Anterior cingulate cortex (tissue), 58 donors: ENCODE data around the gene MYRF.

Experiments used
- DNase-seq, 58 donors: peaks; one replicate each; lab custom pipeline; 2025; lab: John Stamatoyannopoulos, UW

MYRF gene

DNA sequence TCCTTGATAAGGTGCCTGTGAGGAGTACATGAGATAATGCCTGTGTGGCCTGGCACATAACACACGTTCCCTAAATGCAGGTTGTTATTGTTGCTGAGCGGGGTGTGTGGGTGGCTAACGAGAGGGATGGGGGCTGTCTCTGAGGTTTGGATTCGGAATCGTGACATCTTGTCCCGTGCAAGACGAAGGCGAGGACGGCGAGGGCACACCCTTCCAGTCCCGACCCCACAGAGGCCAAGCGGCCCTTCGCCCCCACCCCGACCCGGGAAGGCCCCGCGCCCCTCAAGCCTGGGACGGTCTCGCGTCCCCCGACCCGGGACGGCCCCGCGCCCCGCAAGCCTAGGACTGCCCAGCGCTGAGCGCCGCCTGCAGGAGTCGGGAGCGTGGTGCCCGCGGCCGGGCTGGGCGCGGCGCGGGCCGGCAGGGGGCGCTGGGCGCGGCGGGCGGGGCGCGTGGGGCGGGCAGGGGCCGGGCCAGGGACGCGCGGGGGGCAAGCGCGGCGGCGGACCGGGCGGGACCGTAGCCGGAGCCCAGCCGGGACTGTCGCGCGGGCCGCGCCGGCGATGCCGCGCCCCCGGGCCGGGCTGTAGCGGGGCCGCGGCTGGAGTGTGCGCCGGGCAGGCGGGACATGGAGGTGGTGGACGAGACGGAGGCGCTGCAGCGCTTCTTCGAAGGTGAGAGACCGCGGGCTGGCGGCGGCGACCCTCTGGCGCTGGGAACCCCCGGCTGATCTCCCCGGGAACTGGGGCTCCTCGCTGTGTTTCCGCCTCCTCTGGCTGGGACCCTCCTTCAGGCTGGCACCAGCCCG, at the start of gene MYRF:
Gene MYRF (plus strand): TSS at position 520 of the 808 bp plus-strand sequence. CDS start 109 bp downstream, at position 629.
- peak in 39 of 58 donors; percentile 7 to 75 (median 42) for DNase-seq

GRCh38 chr11:61702701-61703312, 49.6 kb upstream of the MYRF start:
- DNase-seq, result no peak

DNA sequence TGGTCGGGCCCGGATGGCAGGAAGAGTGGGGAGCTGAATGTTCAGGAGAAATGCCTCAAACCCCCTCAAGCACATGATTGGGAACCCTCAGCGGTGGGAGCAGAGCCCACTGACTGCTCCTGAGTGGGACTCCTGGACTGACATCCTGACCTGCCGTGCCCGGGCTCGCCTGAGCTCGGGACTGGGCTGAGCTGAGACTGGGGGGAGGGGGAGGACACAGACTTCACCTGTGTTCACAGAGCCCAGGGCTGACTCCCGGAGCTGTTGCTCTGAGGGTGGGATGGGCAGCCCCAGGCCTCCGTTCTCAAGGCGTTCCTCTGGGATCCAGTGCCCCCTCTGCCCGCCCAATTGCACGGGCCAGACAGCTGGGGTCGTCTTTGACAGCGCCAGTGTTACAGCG, 47.6 kb upstream of the MYRF start:
- no peak for DNase-seq

DNA sequence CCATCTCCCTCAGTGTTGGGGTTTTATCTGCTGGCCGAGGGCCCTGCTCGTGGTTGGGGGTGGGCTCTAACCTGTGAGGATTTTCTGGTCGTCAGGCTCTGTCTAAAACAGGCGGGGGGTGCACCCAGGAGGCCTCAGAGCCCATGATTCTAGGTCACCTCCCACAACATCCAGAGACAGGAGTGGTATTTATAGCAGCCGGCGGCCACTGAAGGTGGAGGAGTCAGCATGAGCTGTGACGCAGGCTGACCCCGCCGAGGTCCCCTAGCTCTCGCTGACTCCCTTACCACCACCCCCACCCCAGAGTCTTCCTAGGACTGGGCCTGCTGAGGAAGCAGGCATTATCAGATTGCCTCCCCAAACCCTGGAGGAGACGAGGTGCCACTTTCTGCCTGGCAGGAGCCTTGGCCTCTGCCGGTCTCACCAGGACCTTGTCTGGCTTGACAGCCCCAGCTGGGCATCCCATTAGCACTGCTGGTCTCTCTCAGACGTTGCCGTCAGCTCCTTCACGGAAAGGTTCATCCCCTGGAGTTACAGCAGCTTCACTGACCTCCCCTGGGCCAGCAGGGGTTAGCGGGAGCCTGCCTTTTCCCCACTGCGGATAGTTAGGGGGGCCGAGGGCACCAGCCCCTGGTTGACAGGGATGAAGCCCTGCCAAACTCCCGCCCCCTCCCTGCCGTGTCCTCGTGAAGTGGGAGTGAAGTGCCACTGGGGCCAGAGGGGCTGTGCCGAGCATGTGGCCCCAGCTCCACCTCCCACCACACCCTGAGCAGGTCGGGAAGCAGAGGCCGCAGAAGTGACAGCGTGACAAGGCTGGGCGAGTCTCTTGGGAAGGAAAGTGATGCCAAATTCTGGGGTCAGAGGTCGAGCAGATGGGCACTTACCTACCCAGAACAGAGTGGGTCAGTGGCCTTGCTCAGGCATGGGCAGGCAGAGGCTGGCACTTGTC, 45.7 kb upstream of the MYRF start:
- no peak for DNase-seq

GRCh38 chr11:61707574-61707973, 44.9 kb upstream of the MYRF start:
- no peak for DNase-seq

DNA sequence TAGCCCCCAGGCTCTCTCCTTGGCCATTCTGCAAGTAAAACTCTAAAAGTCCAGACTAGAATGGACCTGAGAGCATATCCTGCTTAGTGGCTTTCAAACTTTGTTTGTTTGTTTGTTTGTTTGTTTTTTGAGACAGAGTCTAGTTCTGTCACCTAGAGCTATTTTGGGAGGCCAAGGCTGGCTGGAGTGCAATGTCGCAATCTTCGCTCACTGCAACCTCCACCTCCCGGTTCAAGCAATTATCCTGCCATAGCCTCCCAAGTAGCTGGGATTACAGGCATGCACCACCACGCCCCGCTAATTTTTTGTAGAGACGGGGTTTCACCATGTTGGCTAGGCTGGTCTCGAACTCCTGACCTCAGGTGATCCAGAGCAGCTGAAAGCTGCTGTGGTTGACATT, 43.3 kb upstream of the MYRF start:
- DNase-seq, result no peak

DNA sequence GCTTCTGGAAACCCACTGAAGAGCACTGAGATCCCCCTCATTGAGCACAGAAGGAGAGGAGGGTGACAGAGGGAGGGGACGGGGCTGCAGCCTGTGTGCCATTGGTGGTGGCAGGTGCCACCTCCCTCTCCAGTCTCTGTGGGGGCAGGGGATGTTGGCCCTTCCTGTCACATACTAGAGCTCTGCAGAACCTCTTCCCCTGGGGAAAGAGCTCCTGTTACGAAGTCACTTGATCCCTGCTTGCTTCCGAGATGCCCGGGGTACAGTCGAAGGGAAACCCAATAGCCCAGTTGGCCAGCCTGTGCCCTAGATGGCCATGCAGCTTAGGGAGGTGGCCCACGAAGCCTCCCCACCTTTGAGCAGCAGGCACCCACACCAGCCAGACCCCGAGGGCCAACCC, 42.9 kb upstream of the MYRF start:
- no peak for DNase-seq

DNA sequence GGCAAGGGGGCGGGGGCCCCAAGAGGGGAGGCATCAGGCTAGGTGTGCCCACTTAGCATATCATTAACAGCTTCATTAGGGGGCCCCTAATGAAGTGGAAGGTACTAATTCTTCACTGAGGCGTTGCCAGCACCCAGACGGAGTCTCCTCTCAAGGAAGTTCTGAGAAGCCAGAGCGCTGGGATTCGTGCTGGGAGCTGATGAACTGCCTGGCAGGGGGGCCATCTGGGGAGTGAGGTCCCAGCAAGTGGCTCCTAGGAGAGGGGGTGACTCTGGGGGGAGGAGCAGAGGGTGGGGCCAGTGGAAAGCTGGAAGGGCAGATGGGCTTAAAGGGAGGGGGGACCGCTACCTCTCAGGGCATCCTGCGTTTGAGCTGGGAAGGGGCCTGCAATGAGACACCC, 42.4 kb upstream of the MYRF start:
- no peak for DNase-seq

DNA sequence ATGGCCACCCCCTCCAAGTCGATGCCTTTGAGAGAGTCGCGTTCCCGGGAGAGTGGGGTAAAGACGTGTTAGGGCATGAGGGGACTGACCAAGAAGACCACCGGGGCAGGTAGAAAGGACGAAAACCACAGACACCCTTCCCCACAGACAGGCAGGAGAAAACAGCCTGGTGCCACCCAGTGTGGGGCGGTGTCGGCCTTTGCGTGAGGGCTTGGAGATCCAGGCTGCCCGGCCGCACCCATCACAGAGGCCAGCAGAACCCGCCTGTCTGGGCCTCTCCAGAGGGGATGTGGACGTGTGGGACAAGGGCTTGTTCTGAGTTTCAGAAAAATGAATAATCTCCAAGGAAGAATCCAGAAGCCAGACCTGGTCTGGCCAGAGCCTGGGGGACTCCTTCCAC, 41.4 kb upstream of the MYRF start:
- DNase-seq, result no peak

GRCh38 chr11:61711498-61711897, 40.9 kb upstream of the MYRF start:
- DNase-seq, result peak in 5 of 58 donors; percentile 15 to 26 (median 19)

DNA sequence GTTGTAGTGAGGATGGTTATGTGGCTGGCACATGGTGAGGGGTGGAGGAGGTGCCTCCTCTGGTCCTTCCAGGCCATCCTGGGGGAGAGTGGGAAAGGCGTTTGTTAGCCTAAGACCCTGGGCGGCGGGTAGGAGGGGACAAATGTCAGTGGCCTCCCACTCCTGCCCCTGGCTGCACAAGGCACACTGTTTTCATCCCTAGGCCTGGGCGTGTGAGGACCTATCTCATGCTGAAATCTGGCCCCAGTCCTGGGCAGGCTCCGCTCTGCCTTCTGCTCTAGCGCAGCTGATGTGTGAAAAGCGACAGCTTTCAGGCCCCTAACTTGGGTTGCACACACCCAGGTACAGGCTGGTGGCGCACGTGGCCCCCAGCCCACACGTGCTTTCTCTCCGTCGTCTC, 40.1 kb upstream of the MYRF start:
- peak in 1 of 58 donors; percentile 33 for DNase-seq

- DNase-seq, result no peak
These were observed 39.6 kb upstream of the MYRF start for GRCh38 chr11:61712846-61713245.

- no peak for DNase-seq
These were observed 39.0 kb upstream of the MYRF start for GRCh38 chr11:61713464-61713863.

GRCh38 chr11:61713906-61714305, 38.5 kb upstream of the MYRF start:
- no peak for DNase-seq

- DNase-seq, result no peak
These were observed 38.1 kb upstream of the MYRF start for GRCh38 chr11:61714316-61714715.

DNA sequence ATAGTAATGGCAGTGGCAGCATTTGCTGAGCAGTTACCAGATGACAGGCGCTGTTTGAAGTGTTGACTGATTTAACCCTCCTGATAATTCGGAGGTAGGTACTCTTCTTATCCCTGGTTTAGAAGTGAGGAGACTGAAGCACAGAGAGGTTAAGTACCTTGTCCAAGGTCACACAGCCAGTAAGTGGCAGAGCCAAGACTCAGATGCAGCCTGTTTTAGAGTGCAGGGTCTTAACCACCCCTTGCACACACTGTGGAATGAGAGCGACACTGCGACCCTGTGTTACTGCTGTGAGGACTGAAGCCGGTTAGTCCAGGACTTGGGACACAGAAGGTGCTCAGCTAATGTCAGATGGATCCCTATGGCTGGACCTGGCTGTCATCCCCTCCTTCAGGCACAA, 37.5 kb upstream of the MYRF start:
- DNase-seq, result no peak

DNA sequence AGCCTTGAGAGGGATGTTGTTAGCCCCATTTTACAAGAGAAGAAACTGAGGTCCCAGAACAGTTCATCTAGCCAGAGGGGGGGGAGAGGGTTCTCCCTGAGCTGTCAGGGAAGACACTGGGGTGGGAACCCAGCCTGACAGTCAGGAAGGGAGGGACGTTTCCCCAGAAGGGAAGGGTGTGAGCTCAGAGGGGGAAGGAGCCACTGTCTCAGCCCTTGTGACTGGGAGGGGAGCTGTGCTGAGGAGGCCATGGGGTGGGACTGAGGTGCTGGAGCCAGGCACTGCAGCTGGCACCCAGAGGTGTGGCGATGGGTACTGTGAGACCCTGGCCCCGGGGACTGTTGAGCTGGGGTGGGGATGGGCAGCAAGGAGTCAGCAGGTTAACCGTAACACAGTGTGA, 36.6 kb upstream of the MYRF start:
- no peak for DNase-seq

DNA sequence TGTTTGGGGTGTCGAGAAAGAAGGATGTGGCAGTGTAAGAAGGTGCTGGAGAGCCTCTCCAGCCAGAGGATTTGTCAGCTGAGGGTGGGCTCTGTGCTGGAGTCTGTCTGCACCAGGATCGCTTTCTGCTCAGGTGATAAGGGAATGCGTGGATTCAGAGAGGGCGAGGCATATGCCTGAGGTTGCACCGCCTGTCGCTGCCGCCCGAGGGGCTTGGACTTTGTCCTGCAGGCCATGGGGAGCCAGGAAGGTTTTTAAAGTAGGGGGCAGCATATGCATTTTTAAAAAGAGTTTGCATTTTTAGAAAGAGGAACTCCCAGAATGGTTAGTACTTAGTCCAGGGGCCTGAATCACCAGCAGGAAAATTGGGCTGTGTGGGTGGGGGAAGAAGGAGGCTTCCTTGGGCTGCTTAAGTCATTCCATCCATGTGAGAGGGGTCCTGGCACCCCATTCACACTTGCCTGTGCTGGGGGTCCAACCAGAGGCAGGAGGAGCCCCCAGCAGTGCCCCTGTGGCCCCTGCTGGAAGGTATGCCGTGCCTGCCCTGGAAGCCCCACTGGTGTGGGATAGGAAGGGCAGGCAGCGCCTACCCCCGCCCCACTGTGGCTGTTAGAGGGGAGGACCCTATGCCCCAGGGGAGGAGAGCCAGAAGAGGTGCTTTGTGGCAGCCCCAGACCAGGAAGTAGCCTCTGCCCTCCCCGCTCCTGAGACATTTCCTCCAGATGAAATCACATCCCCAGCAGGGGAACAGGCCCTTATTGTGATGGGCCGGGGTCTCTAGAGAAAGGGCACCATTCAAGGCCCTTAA, 35.8 kb upstream of the MYRF start:
- no peak for DNase-seq

DNA sequence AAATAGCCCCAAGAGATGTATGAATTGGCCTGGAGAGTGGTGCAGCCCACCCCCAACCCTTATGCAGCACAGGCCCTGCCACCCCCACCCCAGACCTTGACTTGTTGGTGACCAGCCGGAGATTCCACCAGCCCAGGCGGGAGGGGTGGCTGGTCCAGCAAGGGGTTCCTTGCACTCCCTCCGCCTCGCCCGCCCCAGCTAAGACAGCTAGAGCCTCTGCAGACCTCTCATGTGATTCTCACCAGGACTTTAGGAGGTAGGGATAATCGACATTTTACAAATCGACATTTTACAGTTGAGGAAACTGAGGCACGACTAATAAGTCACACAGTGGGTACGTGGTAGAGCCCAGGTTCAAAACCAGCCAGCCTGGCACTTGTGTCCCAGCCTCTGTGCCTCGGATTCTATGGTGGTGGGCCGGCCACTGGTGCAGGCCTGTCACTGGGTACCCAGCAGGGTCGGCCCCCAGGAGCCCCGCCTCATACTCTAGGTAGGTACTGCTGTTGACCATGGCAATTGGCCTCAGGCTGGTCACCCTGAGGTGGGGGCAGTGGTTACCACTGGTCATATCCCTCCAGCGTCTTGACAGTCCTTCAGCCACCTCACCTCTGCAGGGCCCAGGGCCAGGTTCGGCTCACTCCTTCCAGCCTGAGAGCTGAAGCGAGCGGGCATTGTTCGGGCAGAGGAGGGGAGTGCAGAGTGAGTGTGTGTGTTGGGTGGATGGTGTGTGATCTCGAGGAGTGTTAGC, 35.0 kb upstream of the MYRF start:
- DNase-seq, result no peak
